Activated CD4-positive, alpha-beta T cell treated with anti-CD3 and anti-CD28 coated beads, Interleukin-2, amount 50 U/mL, for 4 hours (primary cell): ENCODE results near the gene DZANK1.
"Not testable (repeated sequence)": the region's sequence is repeated elsewhere in the genome, so short reads cannot be mapped to it uniquely, and the experiment has no call there.

Experiments
- DNase-seq, 2 experiments: peaks; one replicate each; pipeline ENCODE4 v3.0.0-alpha.2; 2020

DZANK1 gene

GRCh38 chr20:18436847-18437246 lies 30.0 kb downstream of the DZANK1 start:
- DNase-seq = no peak

GRCh38 chr20:18431206-18431605 lies 35.6 kb downstream of the DZANK1 start:
- DNase-seq = no peak

- DNase-seq = no peak
Observed at GRCh38 chr20:18430172-18430826, 36.5 kb downstream of the DZANK1 start.

DNA sequence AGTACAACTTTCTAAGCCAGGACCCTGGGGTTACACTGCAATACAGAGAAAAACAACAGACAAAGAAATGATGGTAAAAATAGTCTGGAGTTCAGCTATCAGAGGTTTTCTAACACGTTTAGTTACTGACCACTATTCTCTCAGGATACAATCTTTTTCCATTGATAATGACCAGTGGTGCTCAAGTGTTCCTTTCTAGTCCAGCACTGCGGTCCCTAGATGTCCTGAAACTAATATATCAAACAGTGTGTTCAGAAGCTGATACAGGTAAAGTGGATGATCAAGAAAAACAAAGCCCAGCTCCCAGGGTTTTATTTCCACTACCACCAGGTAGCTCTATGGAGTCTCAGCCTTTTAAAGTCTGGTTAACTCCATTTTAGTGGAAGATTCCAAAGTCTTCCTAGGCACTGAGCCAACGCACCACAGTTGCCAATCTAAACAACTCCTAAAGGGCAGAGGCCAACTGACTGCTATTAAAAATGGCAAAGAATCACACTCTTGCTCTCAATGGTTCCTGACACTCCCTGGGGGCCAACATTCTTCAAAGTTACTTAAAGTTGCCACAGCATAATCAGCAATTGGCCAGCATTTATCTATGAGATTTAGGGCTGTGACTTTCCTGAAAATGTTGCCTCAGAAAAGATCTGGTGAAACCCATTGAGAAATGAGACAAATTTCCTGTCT lies 38.2 kb downstream of the DZANK1 start:
- DNase-seq = no peak

- DNase-seq = no peak
Observed at GRCh38 chr20:18427214-18427613, 39.6 kb downstream of the DZANK1 start.

- no peak for DNase-seq
Observed at GRCh38 chr20:18421608-18422007, 45.2 kb downstream of the DZANK1 start.

DNA sequence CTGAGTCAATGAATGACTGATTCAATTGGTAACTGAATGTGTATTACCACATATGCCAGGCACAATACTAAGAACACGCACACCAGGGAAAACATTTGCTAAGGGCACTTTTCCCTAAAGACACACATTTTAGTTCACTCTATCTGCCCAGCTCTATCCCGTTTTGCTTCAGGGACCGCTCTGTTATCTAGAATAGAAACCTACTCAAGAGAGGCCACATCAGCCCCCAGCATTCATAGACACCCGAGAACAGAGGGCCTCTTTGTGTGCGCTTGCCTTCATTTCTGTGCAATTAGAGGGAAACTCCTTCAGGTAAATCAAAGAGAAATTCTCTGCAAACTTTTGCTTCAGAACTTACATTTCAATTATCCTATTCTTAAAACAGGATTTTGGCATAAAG lies 50.3 kb downstream of the DZANK1 start:
- DNase-seq = no peak

DNA sequence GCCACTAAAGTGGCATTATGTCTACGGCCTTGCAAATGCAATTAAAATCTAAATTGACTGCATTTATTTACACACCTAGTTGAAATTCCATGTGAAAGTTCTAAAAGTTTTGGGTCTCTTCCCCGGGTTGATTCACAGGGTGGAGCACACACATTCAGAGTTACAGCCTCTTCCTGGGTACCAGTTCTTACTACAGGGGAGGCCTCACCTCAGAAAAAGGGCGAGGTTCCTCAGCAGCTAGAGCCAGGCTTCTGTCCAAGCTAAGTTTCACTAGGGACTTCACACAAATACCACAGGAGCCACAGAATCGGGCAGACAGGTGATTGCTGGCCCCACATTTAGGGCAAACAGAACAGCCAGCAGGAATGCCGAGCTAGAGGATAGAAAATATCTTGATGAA lies 52.7 kb downstream of the DZANK1 start:
- DNase-seq = no peak

DNA sequence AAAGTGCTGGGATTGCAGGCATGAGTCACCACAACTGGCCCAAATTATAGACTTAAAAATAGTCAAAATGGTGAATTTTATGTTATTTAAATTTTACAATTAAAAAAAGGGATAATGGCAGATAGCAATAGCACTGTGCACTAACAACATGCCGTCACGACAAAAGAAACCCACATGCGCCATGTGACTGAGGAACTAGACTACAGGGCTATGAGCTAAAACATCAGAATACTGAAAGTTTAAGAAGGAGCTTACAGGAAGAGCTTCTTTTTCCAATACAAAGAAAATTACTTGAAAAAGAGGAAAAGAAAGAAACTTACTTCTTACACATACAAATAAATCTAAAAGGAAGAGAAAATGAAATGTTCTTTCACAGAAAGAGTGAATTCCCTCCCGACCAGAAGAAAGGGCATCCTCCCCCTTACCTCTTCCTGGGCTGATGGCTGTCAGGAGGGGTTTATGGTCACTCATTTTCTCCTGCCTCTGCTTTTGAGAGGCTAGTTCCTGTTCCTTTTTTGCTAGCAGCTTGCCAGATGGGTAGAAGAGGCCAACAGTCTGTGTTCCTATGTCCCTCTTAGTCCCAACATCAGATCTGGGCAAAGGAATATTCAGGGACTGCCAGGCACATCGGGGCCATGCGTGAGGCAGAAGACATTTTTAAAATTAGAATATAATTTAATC lies 54.5 kb downstream of the DZANK1 start:
- no peak for DNase-seq

- no peak for DNase-seq
Observed at GRCh38 chr20:18405826-18406225, 61.0 kb downstream of the DZANK1 start.

DNA sequence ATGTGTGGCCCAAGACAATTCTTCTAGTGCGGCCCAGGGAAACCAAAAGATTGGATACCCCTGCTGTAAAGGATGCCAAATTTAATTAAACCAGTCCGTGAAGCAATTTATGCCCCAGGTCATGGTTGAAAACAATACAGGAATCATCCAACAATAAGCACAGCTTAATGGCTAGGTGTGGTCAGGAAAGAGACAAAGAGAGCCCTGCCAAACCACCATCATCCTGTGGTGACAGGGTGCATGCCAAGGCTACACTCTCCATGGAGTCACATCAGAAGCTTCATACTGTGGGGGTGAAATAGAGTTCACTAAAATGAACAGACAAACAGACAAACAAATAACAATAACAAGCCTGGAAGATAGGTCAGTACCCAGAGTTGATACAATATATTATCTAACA lies 62.7 kb downstream of the DZANK1 start:
- DNase-seq = no peak

DNA sequence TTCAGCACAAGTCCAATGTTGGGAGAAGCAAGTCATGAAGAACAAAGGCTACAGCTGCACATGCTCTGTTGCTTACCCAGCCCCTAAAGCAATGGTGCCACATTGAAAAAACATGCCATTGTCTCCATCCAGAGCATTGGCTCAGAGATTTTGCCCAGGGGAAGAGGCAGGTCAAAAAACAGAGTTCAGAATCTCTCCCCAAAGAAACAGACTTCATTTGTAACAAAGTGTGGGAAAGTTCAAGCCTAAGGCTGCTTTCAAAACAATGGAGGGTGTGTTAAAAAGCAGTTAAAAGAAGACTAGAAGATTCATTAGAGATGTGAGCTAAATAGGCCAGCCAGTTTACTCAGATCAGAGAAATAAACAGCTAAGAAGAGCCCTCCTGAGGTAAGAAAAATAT lies 63.6 kb downstream of the DZANK1 start:
- DNase-seq = no peak

GRCh38 chr20:18401305-18401704 lies 65.5 kb downstream of the DZANK1 start:
- no peak for DNase-seq

- DNase-seq = no peak
Observed at GRCh38 chr20:18400460-18400859, 66.4 kb downstream of the DZANK1 start.

GRCh38 chr20:18398713-18399112 lies 68.1 kb downstream of the DZANK1 start:
- DNase-seq = not testable (repeated sequence)

- DNase-seq = no peak
Observed at GRCh38 chr20:18397030-18397429, 69.8 kb downstream of the DZANK1 start.

DNA sequence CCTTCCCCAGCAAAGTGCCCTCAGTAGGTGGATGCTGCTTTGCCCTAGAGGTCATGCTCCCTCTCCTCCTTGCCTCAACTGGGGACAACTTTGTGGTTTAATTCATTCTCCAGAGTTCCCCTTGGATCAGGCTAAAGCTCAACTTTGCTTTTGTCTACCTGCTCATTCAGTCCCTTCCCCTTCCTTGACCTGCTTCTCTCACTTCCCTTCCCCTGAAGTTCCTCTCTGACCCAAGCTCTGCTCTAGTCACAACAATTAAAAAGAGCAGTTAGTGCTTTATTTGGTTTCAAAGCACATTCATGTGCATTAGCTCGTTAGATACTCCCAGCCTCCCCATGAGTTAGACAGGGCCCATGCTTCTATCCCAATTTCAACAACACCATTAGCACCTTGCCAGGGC lies 71.3 kb downstream of the DZANK1 start:
- DNase-seq = no peak

DNA sequence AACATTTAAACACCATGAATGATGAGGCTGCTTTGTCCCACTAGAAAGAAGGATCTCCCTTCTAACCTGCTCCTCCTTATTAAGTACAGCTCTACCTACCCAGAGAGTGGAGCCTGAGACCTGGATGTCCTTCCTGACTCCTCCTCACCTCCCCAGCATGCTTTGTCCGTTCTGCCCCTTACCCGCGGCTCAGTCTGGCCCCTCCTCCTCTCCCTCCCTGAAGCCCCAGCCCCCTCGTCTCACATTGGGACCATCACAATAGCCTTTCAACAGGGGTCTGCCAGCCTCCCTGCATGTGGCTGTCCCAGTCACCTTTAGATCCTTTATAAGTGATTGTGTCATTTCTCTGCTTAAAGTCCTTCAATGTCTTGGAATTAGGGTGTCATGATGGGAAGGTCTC lies 72.5 kb downstream of the DZANK1 start:
- no peak for DNase-seq

DNA sequence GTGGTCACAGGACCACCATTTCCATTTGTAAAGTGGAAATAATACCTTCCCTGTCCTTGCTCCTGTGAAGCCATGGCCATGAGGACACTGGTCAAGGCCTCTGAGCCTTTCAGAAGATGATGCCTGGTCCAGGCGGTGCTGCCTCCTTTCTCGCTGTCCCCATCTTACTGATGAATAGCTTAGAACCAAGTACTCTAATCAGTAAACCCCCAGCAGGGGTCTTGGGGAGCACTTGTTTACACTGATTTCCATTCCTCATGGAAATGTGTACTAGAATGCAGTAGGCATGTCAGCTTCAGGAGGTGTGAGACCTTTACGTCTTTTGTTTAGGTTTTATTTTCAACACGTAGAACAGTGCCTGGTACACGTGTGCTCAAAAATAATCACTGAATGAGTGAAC lies 75.1 kb downstream of the DZANK1 start:
- DNase-seq = no peak

DNA sequence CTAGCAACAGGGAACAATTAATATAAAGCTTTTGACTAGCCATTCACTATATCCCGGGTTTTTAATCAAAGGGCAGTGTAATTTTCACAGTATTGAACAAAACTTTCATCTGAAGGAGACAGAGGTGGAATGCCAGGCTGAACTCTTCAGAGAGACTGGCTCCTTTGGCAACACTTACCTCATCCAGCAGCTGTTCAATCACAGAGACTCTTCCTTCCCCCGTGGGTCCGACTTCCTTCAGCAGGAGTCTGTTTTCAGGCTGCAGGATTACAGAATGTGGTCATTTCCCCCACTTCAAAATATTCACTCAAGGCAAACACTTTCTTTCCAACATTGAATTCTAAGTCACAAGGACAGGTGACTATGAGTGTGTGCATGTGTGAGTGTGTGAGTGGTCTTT lies 76.6 kb downstream of the DZANK1 start:
- no peak for DNase-seq

- no peak for DNase-seq
Observed at GRCh38 chr20:18388860-18389259, 78.0 kb downstream of the DZANK1 start.

GRCh38 chr20:18380908-18381529 lies 85.8 kb downstream of the DZANK1 start:
- DNase-seq = no peak

DNA sequence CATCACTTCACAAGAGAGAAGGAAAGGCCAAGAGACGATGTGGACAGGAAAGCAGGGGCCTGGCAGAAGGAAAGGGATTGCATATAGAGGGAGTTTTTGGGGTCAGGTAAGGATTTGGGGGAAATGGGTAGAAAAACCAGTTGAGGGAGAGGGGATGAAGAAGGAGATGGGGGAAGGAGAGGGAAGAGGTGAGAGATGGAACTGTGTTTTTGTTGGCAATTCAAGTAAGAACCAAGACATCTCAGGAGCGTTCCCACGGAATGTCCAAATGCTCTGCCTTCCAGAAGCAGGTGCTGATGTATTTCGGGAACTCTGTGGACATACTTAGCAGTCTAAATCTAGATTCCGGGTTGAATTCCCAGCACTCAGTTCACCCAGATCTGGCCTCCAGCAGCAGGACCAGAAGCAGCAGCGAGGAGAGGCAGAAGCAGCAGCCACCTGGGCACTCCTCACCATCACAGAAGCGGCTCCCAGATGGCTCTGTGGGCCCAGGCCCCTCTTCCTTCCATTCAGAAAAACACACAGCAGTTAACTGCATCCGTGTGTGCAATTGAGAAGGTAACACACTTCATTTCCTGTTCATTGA lies 88.8 kb downstream of the DZANK1 start:
- no peak for DNase-seq
